GM12878 (cell line): Measurements from ENCODE around the gene HMGB1. TPM values are rescaled to one million over a fixed set of nuclear protein-coding genes. Genes with fewer than 3 reads are reported as not detected.

Source experiments
- ATAC-seq: fragments of 200-7000 bp; cut with Tn5 transposase; 3 replicates; pipeline ENCODE4 v1.9.1; 2020; ENCODE audit warnings: mild to moderate bottlenecking, moderate library complexity
- BruUV-seq: library from RNA; stranded (reverse); fragments of 400-500 nt; replicated peaks from 2 replicates; lab custom pipeline; 2021; lab: Mats Ljungman, UMichigan
- CTCF ChIA-PET: fragments of 300-600 bp; sonication (Branson Sonifier 250); formaldehyde crosslinking; extraction: SDS; loops from one replicate; lab custom pipeline; 2021; ENCODE audit warnings: inconsistent platforms; lab: Yijun Ruan, JAX
- POLR2A ChIA-PET: fragments of 350-600 bp; formaldehyde crosslinking; extraction: SDS; loops from one replicate; lab custom pipeline; 2021; ENCODE audit warnings: inconsistent platforms; lab: Charles Lee
- RAD21 ChIA-PET: fragments of 300-600 bp; sonication (Branson Sonifier 250); formaldehyde crosslinking; loops from one replicate; lab custom pipeline; 2023; ENCODE audit warnings: antibody characterized with exemption; ENCODE audit not compliant: unreplicated experiment; lab: Charles Lee
- SMC1A ChIA-PET: fragments of 300-600 bp; sonication (Branson Sonifier 250); formaldehyde crosslinking; loops from one replicate; lab custom pipeline; 2023; ENCODE audit not compliant: unreplicated experiment, uncharacterized antibody; lab: Charles Lee
- DNase-seq: peaks from one replicate; pipeline ENCODE4 v3.0.0-alpha.2; 2011; ENCODE audit warnings: low read depth, low spot score
- FAIRE-seq: peaks from 3 replicates; lab custom pipeline; 2011; peaks lifted over from hg19 to GRCh38; lab: Jason Lieb, UNC
- H2AFZ ChIP-seq: 2 replicates; pipeline ENCODE4 v1.6.0; 2011; ENCODE audit warnings: low read depth, low read length, control low read depth; ENCODE audit not compliant: control insufficient read depth
- H3K27ac ChIP-seq: 2 replicates; pipeline ENCODE4 v1.5.1; 2011; ENCODE audit warnings: control low read depth; ENCODE audit not compliant: control insufficient read depth, insufficient read depth
- H3K27me3 ChIP-seq, 2 experiments: replicated peaks in 1 of 2; 2 replicates each; pipeline versions ENCODE4 v1.6.0 to v1.6.1; 2011; ENCODE audit warnings: low read length in 1 of 2; ENCODE audit not compliant: control insufficient read depth in 2 of 2, insufficient read depth in 2 of 2
- H3K36me3 ChIP-seq, 2 experiments: 2 replicates each; pipeline ENCODE4 v1.5.1; 2011; ENCODE audit warnings: low read length in 1 of 2; ENCODE audit not compliant: control insufficient read depth in 2 of 2, insufficient read depth in 2 of 2
- H3K4me1 ChIP-seq: 2 replicates; pipeline ENCODE4 v1.6.1; 2011; ENCODE audit warnings: mild to moderate bottlenecking, low read length, moderate library complexity, mixed read lengths; ENCODE audit not compliant: control insufficient read depth, insufficient read depth
- H3K4me2 ChIP-seq: 2 replicates; pipeline ENCODE4 v1.6.0; 2011; ENCODE audit warnings: control low read depth; ENCODE audit not compliant: control insufficient read depth, insufficient read depth
- H3K4me3 ChIP-seq: fragments of 200-600 bp; sonication (generic); 2 replicates; pipeline ENCODE4 v1.5.1; 2016
- H3K79me2 ChIP-seq: 2 replicates; pipeline ENCODE4 v1.6.0; 2011; ENCODE audit warnings: low read length; ENCODE audit not compliant: control insufficient read depth, insufficient read depth
- H3K9ac ChIP-seq: 2 replicates; pipeline ENCODE4 v1.8.0; 2011; ENCODE audit warnings: low read length, control low read depth, mixed read lengths; ENCODE audit not compliant: control insufficient read depth, insufficient read depth
- H3K9me3 ChIP-seq: replicated peaks from 3 replicates; pipeline ENCODE4 v1.5.1; 2011; ENCODE audit warnings: mild to moderate bottlenecking, low read length; ENCODE audit not compliant: control insufficient read depth, insufficient read depth
- H4K20me1 ChIP-seq: 2 replicates; pipeline ENCODE4 v1.6.0; 2011; ENCODE audit not compliant: control insufficient read depth, insufficient read depth
- EP300 ChIP-seq, 2 experiments: fragments of 150-350 bp in 1 of 2; IDR thresholded peaks; 2 replicates each; pipeline ENCODE4 v1.6.1; 2011 to 2012; ENCODE audit warnings: low read depth in 2 of 2, low read length in 2 of 2, borderline replicate concordance in 1 of 2, improper control_type of control experiment in 1 of 2, inconsistent platforms in 1 of 2; ENCODE audit not compliant: control insufficient read depth in 1 of 2
- IKZF2 ChIP-seq, 2 experiments: fragments of 450-650 bp; IDR thresholded peaks; 2 replicates each; pipeline ENCODE4 v1.6.1; 2017; ENCODE audit warnings: mild to moderate bottlenecking in 2 of 2, moderate library complexity in 2 of 2
- MEF2B ChIP-seq: fragments of 450-650 bp; IDR thresholded peaks from 2 replicates; pipeline ENCODE4 v1.6.1; 2018; ENCODE audit warnings: mild to moderate bottlenecking, moderate library complexity; ENCODE audit not compliant: partially characterized antibody, poor library complexity, severe bottlenecking
- NBN ChIP-seq: fragments of 450-650 bp; IDR thresholded peaks from 2 replicates; pipeline ENCODE4 v1.6.1; 2016
- RELB ChIP-seq: fragments of 450-650 bp; IDR thresholded peaks from 2 replicates; pipeline ENCODE4 v1.6.1; 2017; ENCODE audit warnings: low read depth, mild to moderate bottlenecking, moderate library complexity
- SMAD5 ChIP-seq: IDR thresholded peaks from 2 replicates; pipeline ENCODE4 v1.6.1; 2016; ENCODE audit warnings: antibody characterized with exemption, low read depth
- STAT1 ChIP-seq: fragments of 450-650 bp; conservative IDR thresholded peaks from 2 replicates; pipeline ENCODE4 v1.6.1; 2014; ENCODE audit warnings: antibody characterized with exemption, mild to moderate bottlenecking
- ZNF687 ChIP-seq: fragments of 450-650 bp; IDR thresholded peaks from 2 replicates; pipeline ENCODE4 v1.6.1; 2017; ENCODE audit warnings: mild to moderate bottlenecking, moderate library complexity
- WGBS: methylation state at CpG from one replicate; pipeline ENCODE4 v1.1.6; 2016; ENCODE audit warnings: low lambda C conversion rate; ENCODE audit not compliant: insufficient replicate concordance, insufficient coverage; ENCODE audit errors: missing lambda C conversion rate; 5-methylcytosine and 5-hydroxymethylcytosine counted together
- in situ Hi-C: fragments of 300-500 bp; cut with MboI; formaldehyde crosslinking; loops from 9 replicates; pipeline ENCODE4 v1.14.3; 2018; ENCODE audit warnings: mixed read lengths
- intact Hi-C: fragments of 100-400 bp; cut with micrococcal nuclease; formaldehyde crosslinking; loops from one replicate; pipeline ENCODE4 v1.14.2; 2022; ENCODE audit not compliant: unreplicated experiment
- polyA plus RNA-seq, 11 experiments: library from polyadenylated mRNA; depleted of rRNA in 4 of 11; unstranded in 6 of 11; stranded (reverse) in 5 of 11; fragments of >200 nt; fragmentation: Nextera tagmentation in 4 of 11; fragmentation: Illumina TruSeq in 1 of 11; extraction: Ambion mirVana in 4 of 11; extraction: Trizol in 1 of 11; gene quantifications; 1 replicate in 1 of 11; 2 replicates in 10 of 11; pipeline versions ENCODE4 v1.2.1 to v1.2.3, GENCODE V29; 2011 to 2016; ENCODE audit warnings: inconsistent platforms in 2 of 11, missing spikeins in 2 of 11, low read depth in 1 of 11
- total RNA-seq, 4 experiments: library from RNA; depleted of rRNA in 3 of 4; stranded (reverse); fragments of >200 nt in 3 of 4; fragmentation: Illumina TruSeq in 1 of 4; extraction: Trizol in 1 of 4; gene quantifications; 2 replicates each; pipeline versions ENCODE4 v1.2.1 to v1.2.3, GENCODE V29; 2013 to 2021
- TF ChIP-seq, protein P1 (sequence below): IDR thresholded peaks from 2 replicates; pipeline ENCODE4 v1.6.1; 2012; ENCODE audit warnings: low read depth, low read length, improper control_type of control experiment
- TF ChIP-seq, protein P2 (sequence below): fragments of 450-650 bp; IDR thresholded peaks from 2 replicates; pipeline ENCODE4 v1.6.1; 2016; ENCODE audit warnings: mild to moderate bottlenecking

HMGB1 gene
- total and polyA plus RNA-seq, 10 of the 15 experiments (the other 5 are each of a cell fraction or from before 2014, with no cell fraction given): 365 to 2,529 (median 1,396) TPM

DNA sequence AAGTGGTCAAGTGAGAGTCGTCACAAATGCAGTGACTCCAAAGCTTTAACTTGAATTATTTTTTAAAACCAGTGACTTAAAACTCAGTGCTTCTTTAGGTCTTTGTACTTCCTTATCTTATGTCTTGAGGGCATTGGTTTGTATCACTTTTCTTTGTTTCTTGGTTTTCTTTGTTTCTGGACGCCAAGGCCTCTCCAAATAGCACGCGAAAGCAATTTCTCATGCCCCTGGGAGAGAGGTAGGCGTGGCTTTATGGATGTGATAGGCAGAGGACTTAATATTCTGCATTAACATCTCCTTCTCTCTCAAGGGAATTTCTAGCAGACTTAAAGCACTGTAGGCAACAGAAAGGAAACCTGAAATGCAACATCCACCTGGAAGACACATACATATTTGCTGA lies 22.8 kb downstream of the HMGB1 start:
- BruUV-seq: no TSS peak
- no peak for FAIRE-seq
- Histone ChIP-seq H3K4me1 (peaks cover 43% of the 10 kb centered on the region), H3K27ac (peak overlapping the region; percentile 56), H3K79me2 (peaks cover 1% of the 10 kb centered on the region; the same call in 1 of the 2 replicates), H3K27me3 (no peaks in the 10 kb centered on the region), H3K4me2 (peak overlapping the region; percentile 88), H3K36me3 (no peaks in the 10 kb centered on the region), H3K4me3 (no peak overlapping the region), H4K20me1 (no peaks in the 10 kb centered on the region), H2AFZ (peak overlapping the region; percentile 69), H3K9me3 (no peaks in the 10 kb centered on the region; the same call in 2 of the 3 replicates), H3K9ac (no peak overlapping the region)
- ChIA-PET POLR2A (interaction anchor here (0.6 to 5.6 kb wide), 13 partner anchors 13 to 297 kb away, joined by 3 to 57 read pairs (median 6); partner anchors contain the start of genes HMGB1 and UBE2L5), RAD21 (interaction anchor here (0.6 to 7.4 kb wide), 17 partner anchors 12 to 311 kb away, joined by 3 to 89 read pairs (median 4); partner anchors contain the start of genes HMGB1 and UBE2L5), CTCF (interaction anchor here (0.6 to 6.5 kb wide), 10 partner anchors 11 to 896 kb away, joined by 3 to 61 read pairs (median 4); no protein-coding TSS in a partner anchor), SMC1A (interaction anchor here (0.8 to 9.1 kb wide), 22 partner anchors 9 to 301 kb away, joined by 3 to 155 read pairs (median 8); partner anchors contain the start of gene HMGB1)
- WGBS: 7% methylated on average over 5 of the region's 5 CpGs
- DNase-seq: peak; percentile 78
- no peak for TF ChIP-seq STAT1
- peak; percentile 79 for TF ChIP-seq MEF2B
- peak; percentile 82 for TF ChIP-seq ZNF687
- TF ChIP-seq NBN: 0 out of 2 replicates have a peak, but pooled peaks have one; percentile 15
- TF ChIP-seq, protein P1, sequence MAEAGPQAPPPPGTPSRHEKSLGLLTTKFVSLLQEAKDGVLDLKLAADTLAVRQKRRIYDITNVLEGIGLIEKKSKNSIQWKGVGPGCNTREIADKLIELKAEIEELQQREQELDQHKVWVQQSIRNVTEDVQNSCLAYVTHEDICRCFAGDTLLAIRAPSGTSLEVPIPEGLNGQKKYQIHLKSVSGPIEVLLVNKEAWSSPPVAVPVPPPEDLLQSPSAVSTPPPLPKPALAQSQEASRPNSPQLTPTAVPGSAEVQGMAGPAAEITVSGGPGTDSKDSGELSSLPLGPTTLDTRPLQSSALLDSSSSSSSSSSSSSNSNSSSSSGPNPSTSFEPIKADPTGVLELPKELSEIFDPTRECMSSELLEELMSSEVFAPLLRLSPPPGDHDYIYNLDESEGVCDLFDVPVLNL: no peak
- TF ChIP-seq SMAD5: no peak
- TF ChIP-seq RELB: 0 out of 2 replicates have a peak, but pooled peaks have one; percentile 25
- TF ChIP-seq IKZF2 (IDR thresholded peaks at IDR 0.05): 0 out of 4 replicates have a peak, but pooled peaks of 1 of the 2 experiments have one; percentile 16
- peak in 1 of 2 experiments; percentile 3; a peak in 1 of 4 replicates for TF ChIP-seq EP300 (IDR thresholded peaks at IDR 0.05; ENCODE audit: borderline replicate concordance in 1 of 2, control insufficient read depth in 1 of 2, low read depth in 2 of 2, low read length in 2 of 2)
- TF ChIP-seq, protein P2, sequence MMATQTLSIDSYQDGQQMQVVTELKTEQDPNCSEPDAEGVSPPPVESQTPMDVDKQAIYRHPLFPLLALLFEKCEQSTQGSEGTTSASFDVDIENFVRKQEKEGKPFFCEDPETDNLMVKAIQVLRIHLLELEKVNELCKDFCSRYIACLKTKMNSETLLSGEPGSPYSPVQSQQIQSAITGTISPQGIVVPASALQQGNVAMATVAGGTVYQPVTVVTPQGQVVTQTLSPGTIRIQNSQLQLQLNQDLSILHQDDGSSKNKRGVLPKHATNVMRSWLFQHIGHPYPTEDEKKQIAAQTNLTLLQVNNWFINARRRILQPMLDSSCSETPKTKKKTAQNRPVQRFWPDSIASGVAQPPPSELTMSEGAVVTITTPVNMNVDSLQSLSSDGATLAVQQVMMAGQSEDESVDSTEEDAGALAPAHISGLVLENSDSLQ: peak; percentile 87
- ATAC-seq: peak; percentile 38
- in situ Hi-C loops (no loop called here), intact Hi-C loops (loop anchor here (1.0 kb wide), 1 partner anchor 13 kb away; no protein-coding TSS in a partner anchor)
